GM12873 (cell line): ENCODE data around the gene SLC5A10.

Source experiments
- CTCF ChIP-seq: IDR thresholded peaks from 2 replicates; pipeline ENCODE4 v1.5.1; 2012; ENCODE audit warnings: low read depth, mild to moderate bottlenecking, moderate library complexity, low read length, control low read depth; ENCODE audit not compliant: insufficient read depth; ENCODE audit errors: missing control alignments

Gene SLC5A10

GRCh38 chr17:19016881-19017280 is 64.9 kb downstream of the SLC5A10 start:
- no peak for TF ChIP-seq CTCF

- TF ChIP-seq CTCF = no peak
Observed at GRCh38 chr17:19017401-19017800, 65.4 kb downstream of the SLC5A10 start.

GRCh38 chr17:19017804-19018599 is 66.0 kb downstream of the SLC5A10 start:
- no peak for TF ChIP-seq CTCF

GRCh38 chr17:19018600-19018950 is 66.6 kb downstream of the SLC5A10 start:
- no peak for TF ChIP-seq CTCF

- TF ChIP-seq CTCF = no peak
Observed at GRCh38 chr17:19019041-19019941, 67.3 kb downstream of the SLC5A10 start.

GRCh38 chr17:19020016-19020415 is 68.1 kb downstream of the SLC5A10 start:
- TF ChIP-seq CTCF = no peak

GRCh38 chr17:19021622-19022083 is 69.7 kb downstream of the SLC5A10 start:
- TF ChIP-seq CTCF = no peak
